Measurements from ENCODE around the gene SCN4A.
"Not testable (repeated sequence)": the region's sequence is repeated elsewhere in the genome, so short reads cannot be mapped to it uniquely, and the experiment has no call there.

The SCN4A gene

DNA sequence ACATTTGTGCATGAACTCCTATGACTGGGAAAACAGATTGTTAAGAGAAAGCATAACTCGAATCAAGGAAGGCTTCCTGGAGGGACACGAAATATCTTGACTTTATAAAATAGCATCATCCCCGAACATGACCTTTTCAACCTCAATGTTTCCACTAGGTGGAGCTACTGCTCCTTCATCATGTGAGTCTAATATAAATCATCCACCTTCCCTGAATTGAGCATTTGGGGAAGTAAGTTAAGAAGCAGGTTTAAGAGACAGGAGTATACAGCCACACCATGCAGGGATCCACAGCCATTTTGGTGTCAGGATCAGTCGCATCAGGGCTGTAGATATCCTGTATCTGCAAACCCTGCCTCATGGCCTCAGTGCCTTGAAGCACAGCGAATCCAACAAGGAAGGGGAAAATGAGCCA lies 68.9 kb downstream of the SCN4A start:
- H3K4me1 ChIP-seq (ENCODE audit: insufficient read depth, low read length), result not testable (repeated sequence)
- 55% methylated on average over 5 of the region's 5 CpGs for WGBS

DNA sequence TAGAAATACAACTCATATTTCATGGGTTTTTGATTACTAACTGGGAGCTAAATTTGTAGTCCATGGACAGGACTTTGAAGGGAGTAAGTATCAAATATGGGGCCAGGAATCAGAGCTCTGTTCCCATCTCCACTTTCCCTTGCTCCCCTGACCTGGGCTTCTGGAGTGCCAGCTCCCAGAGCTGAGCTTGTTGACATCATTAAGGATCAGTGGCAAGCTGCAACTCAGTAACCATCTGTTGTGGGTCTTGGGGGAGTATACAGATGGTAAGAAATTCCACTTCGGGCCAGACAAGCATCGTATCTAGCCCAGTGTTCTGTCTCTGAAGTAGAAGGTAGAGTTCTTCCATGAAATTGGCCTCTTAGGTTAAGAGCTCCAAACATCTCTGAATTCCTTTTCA lies 70.7 kb downstream of the SCN4A start:
- not testable (repeated sequence) for H3K36me3 ChIP-seq (ENCODE audit: insufficient read depth, low read length); H3K9ac ChIP-seq (ENCODE audit: low read depth, low read length); H3K9me3 ChIP-seq (ENCODE audit: insufficient read depth, low read depth, low read length); H3K4me1 ChIP-seq (ENCODE audit: insufficient read depth, low read length); H3K27ac ChIP-seq (ENCODE audit: low read depth, low read length); H3K4me3 ChIP-seq (ENCODE audit: low read length); H3K27me3 ChIP-seq (ENCODE audit: insufficient read depth, low read length)
- 93% methylated on average over 2 of the region's 2 CpGs for WGBS

More for the DNA sequence above, 68.9 kb downstream of the SCN4A start:
- H3K27me3 ChIP-seq (ENCODE audit: insufficient read depth, low read length); H3K4me3 ChIP-seq (ENCODE audit: low read length); H3K27ac ChIP-seq (ENCODE audit: low read depth, low read length); H3K9ac ChIP-seq (ENCODE audit: low read depth, low read length); H3K36me3 ChIP-seq (ENCODE audit: insufficient read depth, low read length); H3K9me3 ChIP-seq (ENCODE audit: insufficient read depth, low read depth, low read length): not testable (repeated sequence)

DNA sequence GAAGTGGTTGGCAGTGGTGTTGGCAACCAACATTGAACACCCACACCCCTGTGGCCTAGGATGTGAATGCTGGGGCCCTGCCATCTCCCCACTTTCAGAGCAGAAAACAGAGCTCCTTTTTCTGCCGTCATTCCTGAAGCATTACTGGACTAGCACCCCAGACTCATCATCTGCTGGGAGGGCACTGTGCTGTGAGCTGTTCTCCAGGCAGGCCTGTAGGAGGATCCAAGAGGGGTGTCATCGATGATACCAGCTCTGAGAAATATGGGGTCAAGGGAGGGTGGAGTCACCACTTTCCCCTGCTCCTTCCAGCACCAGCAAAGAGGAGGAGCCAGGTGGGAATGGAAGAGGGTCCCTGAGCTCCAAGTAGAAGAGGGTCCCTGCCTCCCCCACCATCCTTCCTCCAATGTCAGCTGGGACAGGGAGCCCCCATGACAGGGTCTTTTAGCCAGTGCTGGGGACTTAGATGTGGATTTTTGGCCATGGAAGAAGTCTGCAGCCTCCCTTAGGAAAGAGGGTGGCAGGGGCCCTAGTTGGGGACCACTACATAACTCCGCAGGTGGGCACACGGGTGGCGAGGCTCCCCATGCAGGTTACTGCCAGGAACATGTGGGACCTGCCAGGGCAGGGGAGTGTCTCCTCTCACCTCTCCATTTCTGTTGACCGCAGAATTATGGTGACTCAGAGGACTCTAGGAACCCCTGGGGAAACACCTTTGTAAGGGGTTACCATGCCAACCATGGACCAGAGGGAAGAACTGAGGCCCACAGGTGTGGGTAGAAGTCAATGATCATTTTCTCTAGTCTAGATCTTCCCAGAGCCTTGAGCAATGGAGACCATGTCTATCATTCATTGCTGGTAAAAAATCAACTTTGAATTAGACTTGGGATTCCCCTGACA lies 73.6 kb downstream of the SCN4A start:
- H3K4me3 ChIP-seq (ENCODE audit: low read length); H3K9me3 ChIP-seq (ENCODE audit: insufficient read depth, low read depth, low read length); H3K36me3 ChIP-seq (ENCODE audit: insufficient read depth, low read length); H3K27me3 ChIP-seq (ENCODE audit: insufficient read depth, low read length); H3K4me1 ChIP-seq (ENCODE audit: insufficient read depth, low read length); H3K9ac ChIP-seq (ENCODE audit: low read depth, low read length); H3K27ac ChIP-seq (ENCODE audit: low read depth, low read length): not testable (repeated sequence)
- WGBS, result 82% methylated on average over 6 of the region's 6 CpGs

DNA sequence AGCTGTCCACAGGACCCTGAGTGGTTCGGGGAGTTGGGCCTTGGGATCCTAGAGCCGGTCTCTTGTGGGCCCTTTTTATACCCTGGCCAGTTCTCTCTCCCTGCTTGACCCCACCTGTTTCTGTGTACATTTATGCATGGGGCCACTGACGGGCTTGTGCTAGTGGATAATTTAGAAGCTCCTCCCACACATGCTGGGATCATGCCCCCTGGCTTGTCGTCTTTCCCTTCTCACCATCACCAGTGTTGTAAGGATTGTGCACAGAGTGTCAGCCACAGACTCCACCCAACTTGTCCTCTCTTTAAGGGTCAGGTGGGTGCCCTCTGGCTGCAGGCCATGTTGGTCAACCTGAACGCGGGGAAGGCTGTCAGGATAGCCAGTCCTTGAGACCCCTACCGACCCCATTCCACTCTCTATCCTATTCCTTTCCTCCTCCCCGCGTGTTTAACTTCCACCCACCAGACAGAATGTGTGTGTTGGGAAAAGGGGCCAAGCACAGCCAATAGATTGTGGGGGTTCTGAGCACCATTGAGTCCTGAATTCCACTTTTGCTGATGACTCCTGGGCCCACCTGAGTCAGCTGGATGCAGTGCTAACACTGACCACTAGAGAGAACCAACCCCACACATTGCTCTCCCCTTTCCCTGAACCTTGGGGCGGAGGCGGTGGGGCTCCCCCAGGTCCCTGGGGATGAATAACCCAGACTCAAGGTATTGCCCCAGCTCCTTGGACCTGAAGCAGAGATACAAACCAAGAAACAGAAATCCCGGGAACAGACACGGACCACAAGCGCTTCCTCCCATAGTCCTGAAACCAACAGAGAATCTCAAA lies 76.0 kb downstream of the SCN4A start, which contains the start of gene CSH1:
TSS of gene CSH1 (minus strand) at position 51 of the 831 bp plus-strand sequence. CDS start 63 bp downstream, outside the sequence.
- H3K4me1 ChIP-seq (ENCODE audit: insufficient read depth, low read length); H3K27me3 ChIP-seq (ENCODE audit: insufficient read depth, low read length); H3K4me3 ChIP-seq (ENCODE audit: low read length); H3K9ac ChIP-seq (ENCODE audit: low read depth, low read length); H3K9me3 ChIP-seq (ENCODE audit: insufficient read depth, low read depth, low read length); H3K36me3 ChIP-seq (ENCODE audit: insufficient read depth, low read length); H3K27ac ChIP-seq (ENCODE audit: low read depth, low read length): not testable (repeated sequence)
- 90% methylated on average over 5 of the region's 14 CpGs for WGBS

DNA sequence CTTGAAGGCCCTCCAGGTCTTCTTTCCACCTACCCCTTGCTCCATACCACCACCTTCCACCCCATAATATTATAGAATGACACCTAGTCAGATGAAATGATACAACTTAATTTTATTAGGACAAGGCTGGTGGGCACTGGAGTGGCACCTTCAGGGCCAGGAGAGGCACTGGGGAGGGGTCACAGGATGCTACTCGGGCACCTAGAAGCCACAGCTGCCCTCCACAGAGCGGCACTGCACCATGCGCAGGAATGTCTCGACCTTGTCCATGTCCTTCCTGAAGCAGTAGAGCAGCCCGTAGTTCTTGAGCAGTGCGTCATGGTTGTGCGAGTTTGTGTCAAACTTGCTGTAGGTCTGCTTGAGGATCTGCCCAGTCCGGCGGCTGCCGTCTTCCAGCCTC lies 77.9 kb downstream of the SCN4A start:
- H3K9me3 ChIP-seq (ENCODE audit: insufficient read depth, low read depth, low read length); H3K4me3 ChIP-seq (ENCODE audit: low read length); H3K9ac ChIP-seq (ENCODE audit: low read depth, low read length); H3K27me3 ChIP-seq (ENCODE audit: insufficient read depth, low read length); H3K36me3 ChIP-seq (ENCODE audit: insufficient read depth, low read length); H3K27ac ChIP-seq (ENCODE audit: low read depth, low read length); H3K4me1 ChIP-seq (ENCODE audit: insufficient read depth, low read length): not testable (repeated sequence)
- 91% methylated on average over 3 of the region's 10 CpGs for whole genome bisulfite sequencing

DNA sequence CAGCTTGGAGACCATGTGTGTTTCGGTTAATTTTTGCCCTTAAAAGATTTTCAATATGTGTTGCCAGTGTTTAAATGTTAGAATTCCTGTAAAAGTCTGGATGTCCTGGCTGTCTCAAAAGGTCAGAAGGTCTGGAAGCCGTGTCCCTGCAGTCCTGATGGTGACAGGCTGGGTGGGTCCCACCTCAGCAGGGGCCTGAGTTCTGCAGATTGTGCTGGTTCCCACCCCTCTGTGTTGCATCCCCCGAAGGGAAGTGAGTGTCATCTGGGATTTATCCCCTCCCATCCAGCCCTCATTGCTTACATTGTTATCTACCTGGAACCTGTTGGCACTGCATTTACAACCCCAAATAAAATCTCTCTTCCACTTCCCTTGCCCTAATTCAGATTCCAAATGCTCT lies 78.7 kb downstream of the SCN4A start:
- not testable (repeated sequence) for H3K4me1 ChIP-seq (ENCODE audit: insufficient read depth, low read length); H3K27ac ChIP-seq (ENCODE audit: low read depth, low read length); H3K4me3 ChIP-seq (ENCODE audit: low read length); H3K9ac ChIP-seq (ENCODE audit: low read depth, low read length); H3K36me3 ChIP-seq (ENCODE audit: insufficient read depth, low read length); H3K27me3 ChIP-seq (ENCODE audit: insufficient read depth, low read length); H3K9me3 ChIP-seq (ENCODE audit: insufficient read depth, low read depth, low read length)
- WGBS, result 77% methylated on average over 3 of the region's 3 CpGs

DNA sequence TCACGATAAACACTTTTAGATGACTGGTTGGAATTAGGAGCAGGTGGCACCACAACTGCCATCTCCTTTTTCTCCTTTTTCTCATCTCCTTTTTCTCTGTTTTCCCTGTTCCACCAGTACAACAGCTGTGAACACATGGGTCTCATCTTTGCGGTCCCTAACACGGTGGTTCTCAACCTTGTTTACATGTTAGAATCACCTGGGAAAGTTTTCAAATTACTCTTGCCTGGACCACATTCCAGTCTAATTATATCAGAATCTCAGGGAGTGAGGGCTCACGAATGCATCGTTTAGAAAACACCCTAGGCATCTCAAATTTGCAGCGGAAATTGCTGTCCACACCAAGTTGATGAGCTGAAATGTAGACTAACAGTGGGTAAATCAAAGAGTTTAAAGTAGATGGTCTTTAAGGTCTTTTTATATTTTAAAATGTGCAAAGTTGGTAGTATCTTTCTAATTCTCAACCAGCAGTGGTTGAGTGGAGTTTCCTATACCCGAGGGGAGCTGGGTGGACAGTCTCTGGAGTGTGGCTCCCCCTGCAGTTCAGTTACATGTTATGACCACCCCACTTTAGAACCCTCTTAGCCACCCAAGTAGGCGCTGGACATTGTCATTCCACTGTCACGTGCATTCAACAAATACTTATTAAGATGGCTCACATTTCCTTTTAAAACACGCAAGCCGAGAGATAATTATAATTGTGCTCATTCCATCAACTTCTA lies 80.2 kb downstream of the SCN4A start:
- H3K9ac ChIP-seq (ENCODE audit: low read depth, low read length); H3K4me1 ChIP-seq (ENCODE audit: insufficient read depth, low read length); H3K27me3 ChIP-seq (ENCODE audit: insufficient read depth, low read length); H3K36me3 ChIP-seq (ENCODE audit: insufficient read depth, low read length); H3K27ac ChIP-seq (ENCODE audit: low read depth, low read length); H3K9me3 ChIP-seq (ENCODE audit: insufficient read depth, low read depth, low read length); H3K4me3 ChIP-seq (ENCODE audit: low read length): not testable (repeated sequence)
- WGBS, result 84% methylated on average over 7 of the region's 11 CpGs

DNA sequence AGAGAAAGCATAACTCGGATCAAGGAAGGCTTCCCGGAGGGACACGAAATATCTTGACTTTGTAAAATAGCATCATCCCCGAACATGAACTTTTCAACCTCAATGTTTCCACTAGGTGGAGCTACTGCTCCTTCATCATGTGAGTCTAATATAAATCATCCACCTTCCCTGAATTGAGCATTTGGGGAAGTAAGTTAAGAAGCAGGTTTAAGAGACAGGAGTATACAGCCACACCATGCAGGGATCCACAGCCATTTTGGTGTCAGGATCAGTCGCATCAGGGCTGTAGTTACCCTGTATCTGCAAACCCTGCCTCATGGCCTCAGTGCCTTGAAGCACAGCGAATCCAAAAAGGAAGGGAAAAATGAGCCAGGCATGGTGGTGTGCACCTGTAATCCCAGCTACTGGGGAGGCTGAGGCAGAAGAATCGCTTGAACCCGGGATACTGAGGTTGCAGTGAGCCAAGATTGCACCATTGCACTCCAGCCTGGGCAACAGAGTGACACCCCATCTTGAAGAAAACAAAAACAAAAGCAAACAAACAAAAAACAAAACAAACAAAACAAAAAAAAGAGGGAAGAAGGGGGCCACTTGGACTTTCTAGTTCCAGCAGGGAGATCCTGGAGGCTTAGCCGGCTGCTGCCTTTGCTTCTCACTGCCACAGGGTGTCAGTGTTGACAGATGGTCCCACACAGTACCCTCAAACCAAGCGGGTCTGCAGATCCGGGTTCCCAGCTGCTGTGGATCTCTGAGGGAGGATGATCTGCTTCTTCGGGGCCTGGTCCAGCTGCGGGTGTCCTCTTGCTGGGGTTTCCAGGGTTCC lies 83.5 kb downstream of the SCN4A start:
- H3K36me3 ChIP-seq (ENCODE audit: insufficient read depth, low read length); H3K4me1 ChIP-seq (ENCODE audit: insufficient read depth, low read length); H3K9me3 ChIP-seq (ENCODE audit: insufficient read depth, low read depth, low read length); H3K9ac ChIP-seq (ENCODE audit: low read depth, low read length); H3K4me3 ChIP-seq (ENCODE audit: low read length); H3K27me3 ChIP-seq (ENCODE audit: insufficient read depth, low read length); H3K27ac ChIP-seq (ENCODE audit: low read depth, low read length): not testable (repeated sequence)
- WGBS, result 59% methylated on average over 13 of the region's 13 CpGs
